HG03442 (cell line): ENCODE results near the gene RALY.
A peak's percentile ranks its signal among the peaks of the same experiment; 100 is the strongest.

ENCODE experiments used
- ATAC-seq: cut with Tn5 transposase; IDR thresholded peaks from one replicate; pipeline ENCODE4 v1.9.1; 2021; ENCODE audit warnings: mild to moderate bottlenecking, moderate library complexity; ENCODE audit not compliant: unreplicated experiment

Gene RALY

DNA sequence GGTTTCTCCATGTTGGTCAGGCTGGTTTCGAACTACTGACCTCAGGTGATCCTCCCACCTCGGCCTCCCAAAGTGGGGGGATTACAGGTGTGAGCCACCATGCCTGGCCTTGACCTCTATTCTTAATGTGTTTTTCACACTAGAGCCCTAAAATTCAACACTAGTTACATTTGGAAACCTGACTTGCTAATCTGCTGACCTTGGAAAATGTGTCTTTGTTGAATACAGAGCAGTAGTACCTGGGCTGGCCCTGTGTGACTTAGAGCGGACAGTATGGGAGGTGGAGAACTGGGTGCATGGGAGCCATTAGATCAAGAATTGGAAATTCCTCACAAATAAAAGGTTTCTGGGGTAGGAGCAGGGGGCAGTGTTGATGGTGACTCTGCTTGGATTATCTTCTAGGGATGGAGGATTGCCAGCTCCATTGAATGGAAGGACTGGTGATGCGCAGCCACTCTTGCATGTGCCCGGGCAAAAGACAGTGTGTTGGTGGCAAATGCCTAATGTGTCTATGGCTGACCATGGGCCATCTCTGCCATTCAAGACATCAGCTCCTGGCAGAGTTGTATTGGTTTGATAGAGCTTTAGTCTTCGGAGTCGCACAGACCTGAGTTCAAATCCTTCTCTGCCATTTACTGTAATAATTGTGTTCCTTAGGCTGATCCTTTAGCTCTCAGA lies 53.4 kb downstream of the RALY start:
- no peak for ATAC-seq

- no peak for ATAC-seq
These were observed 54.2 kb downstream of the RALY start for GRCh38 chr20:34047917-34048316.

DNA sequence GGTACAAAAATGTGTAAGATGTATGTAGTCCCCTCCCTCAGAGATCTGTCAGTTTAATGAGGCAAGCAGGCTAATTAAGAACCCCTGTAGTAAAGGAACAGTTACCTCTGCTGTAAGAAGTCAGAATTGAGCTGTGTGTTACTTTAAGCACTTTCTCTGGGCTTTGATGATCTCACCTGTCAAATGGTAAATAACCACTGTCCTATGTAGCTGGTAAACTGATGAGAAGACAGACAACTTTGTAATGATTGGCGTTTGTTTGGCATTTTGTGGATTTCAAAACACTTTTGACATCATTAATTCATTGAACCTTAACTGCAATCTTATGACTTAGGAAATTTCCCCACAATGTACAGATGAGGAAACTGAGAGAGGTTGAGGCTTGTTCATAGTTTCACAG lies 55.7 kb downstream of the RALY start:
- no peak for ATAC-seq

GRCh38 chr20:34049897-34050695 lies 56.4 kb downstream of the RALY start:
- ATAC-seq: no peak

DNA sequence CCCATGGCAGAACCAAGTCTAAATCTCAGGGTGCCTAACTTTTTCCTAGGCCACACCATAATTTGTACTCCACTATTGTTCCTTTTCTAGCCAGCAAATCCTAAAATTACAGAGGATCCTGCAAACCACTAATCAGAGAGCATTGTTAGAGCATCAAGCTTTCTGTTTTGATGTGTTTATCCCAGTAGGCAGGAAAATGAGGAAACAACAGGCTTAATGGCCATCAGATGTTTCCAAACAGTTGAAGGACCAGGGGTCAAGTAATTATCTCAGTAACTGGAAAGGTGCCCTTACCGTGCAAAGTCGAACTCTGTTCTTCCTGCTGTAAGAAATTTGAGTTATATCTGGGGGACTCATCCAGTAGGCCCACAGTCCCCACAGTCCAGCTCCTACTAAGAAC lies 58.7 kb downstream of the RALY start:
- no peak for ATAC-seq

DNA sequence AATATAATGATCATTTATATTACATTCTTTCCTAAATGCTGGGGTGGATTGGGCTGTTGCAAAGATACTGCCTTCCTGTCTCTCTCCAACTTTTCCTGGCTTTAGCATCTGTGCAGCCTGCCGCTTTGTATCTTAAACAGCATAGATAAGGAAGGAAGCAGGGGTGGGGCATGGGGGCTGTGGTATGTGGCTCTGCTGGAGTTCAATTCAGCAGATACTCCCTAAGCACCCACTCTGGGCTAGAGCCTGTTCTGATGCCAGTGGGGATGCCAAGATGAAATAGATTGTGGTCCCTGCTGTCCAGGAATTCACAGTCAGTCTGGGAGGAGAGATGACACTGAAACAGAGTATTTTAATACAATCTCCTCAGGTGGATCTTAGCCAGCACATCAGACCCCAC lies 61.6 kb downstream of the RALY start:
- ATAC-seq: no peak

- no peak for ATAC-seq
These were observed 65.1 kb downstream of the RALY start for GRCh38 chr20:34058831-34059230.

DNA sequence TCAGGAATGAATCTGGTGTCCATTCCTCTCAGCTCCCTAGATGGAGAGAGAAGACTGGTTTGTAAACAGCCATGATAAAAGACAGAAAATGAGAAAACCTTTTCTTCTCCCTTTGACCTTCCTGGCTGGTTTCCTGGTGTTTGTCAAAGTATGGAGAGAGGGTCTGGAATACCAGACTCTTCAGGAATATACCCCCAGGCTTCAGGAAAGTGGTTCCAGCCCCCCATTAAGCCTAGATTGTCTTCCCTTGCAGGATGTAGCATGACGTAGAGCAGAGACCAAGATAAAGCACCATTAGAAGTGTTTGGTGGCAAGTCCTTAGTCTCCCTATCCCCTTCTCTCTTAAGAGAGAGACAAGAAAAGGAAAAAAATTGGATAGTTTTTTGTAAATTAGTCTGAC lies 67.3 kb downstream of the RALY start:
- ATAC-seq: no peak

DNA sequence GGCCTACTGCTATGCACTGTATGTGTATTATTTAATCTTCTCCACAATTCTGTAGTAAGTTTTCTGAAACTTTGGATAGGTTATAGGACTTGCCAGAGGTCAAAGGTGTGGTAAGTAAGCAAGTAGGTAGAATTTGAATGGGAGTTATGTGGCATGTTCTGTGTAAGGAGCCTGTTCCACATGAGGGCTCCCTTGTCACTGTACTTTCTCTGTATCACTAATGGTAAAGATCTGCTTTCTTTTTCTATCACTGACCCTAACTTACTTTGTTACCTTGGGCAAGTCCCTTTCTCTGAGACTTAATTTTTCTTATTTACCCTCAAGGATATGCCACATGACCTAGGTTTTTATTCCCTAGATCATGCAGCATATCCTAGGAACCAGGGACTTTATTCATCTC lies 68.0 kb downstream of the RALY start:
- ATAC-seq: peak; percentile 72

- ATAC-seq: no peak
These were observed 69.1 kb downstream of the RALY start for GRCh38 chr20:34062570-34063482.

DNA sequence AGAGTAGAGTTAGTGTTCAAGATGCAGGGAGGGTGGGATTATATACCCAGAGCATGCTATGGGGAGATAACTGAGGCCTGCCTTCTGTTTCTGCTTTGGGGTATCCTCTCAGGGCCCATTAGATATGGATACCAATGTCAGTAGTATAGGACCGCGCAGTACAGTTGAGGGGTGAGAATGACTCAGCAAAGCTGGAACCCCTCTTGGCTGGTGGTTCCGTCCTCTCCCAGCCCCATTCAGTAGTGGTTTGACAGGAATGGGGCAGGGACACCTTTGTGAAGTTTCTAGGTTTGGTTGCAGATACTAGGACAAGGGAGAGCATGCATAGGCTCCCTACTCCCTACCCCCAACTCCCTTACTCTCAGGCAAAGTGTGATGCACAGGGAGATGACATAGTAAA lies 70.6 kb downstream of the RALY start:
- no peak for ATAC-seq

GRCh38 chr20:34065260-34065659 lies 71.5 kb downstream of the RALY start:
- no peak for ATAC-seq

DNA sequence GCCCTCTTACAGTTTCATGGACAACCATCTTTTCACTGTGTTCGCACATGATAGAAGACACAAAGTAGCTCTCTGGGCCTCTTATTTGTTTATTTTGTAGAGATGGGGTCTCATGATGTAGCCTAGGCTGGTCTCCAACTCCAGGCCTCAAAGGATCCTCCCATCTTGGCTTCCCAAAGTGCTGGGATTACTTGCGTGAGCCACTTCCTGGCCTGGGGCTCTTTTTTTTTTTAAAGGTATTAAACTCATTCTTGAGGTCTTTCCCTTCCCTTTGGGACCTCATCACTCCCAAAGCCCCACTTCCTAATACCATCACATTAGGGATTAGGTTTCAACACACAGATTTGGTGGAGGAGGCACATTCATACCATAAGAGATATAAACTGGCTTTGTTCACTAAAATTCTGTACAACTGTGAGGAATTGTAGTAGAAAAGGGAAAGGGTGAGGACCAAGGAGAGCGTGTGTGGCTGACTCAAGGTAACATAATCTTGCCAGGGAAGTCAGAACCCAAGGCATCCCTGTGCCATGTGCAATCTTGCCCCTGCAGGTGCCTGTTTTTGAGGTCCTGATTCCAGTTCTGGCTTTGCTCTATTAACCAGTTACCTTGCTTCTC lies 72.9 kb downstream of the RALY start:
- no peak for ATAC-seq

DNA sequence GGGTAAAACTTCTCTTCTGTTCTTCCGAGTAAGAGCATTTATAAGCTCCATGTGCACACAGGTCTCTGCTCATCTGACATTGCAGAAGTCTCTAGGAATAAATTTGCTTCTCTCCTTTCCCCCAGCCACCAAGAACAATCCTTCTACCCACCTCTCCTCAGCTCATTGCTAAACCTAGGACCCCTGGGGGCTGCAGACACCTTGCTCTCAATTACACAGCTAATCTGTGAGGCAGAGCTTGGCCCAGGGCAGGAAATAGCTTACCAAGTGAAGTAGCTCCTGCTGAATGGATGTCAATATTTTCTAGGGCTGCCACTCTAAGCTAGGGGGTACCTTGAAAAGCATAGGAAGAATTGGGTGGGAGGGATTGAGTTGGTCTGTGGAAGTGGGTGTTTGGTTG lies 74.3 kb downstream of the RALY start:
- no peak for ATAC-seq

- ATAC-seq: peak; percentile 55
These were observed 75.8 kb downstream of the RALY start for GRCh38 chr20:34069341-34070078.

GRCh38 chr20:34070079-34070439 lies 76.3 kb downstream of the RALY start:
- no peak for ATAC-seq

DNA sequence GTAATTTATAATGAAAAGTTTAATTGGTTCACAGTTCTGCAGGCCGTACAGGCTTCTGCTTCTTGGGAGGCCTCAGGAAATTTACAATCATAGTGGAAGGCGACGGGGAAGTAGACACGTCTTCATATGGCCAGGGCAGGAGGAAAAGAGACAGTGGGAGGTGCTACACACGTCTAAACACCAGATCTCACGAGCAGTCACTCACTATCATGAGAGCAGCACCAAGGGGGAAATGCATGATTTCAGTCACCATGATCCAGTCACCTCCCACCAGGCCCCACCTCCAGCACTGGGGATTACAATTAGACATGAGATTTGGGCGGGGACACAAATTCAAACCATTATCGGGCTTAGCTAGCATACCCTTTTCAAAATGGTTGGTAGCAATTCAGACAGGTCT lies 77.1 kb downstream of the RALY start:
- no peak for ATAC-seq

DNA sequence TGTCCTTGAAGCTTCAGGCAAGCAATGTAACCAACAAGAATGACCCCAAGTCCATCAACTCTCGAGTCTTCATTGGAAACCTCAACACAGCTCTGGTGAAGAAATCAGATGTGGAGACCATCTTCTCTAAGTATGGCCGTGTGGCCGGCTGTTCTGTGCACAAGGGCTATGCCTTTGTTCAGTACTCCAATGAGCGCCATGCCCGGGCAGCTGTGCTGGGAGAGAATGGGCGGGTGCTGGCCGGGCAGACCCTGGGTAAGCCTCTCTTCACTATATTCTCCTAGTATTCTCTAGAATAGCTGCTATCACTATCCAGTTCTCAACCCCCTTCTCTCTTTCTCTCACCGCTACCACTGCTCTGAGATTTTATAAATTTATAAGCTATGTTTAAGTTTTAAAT lies 78.4 kb downstream of the RALY start:
- no peak for ATAC-seq

GRCh38 chr20:34072778-34073177 lies 79.1 kb downstream of the RALY start:
- no peak for ATAC-seq

DNA sequence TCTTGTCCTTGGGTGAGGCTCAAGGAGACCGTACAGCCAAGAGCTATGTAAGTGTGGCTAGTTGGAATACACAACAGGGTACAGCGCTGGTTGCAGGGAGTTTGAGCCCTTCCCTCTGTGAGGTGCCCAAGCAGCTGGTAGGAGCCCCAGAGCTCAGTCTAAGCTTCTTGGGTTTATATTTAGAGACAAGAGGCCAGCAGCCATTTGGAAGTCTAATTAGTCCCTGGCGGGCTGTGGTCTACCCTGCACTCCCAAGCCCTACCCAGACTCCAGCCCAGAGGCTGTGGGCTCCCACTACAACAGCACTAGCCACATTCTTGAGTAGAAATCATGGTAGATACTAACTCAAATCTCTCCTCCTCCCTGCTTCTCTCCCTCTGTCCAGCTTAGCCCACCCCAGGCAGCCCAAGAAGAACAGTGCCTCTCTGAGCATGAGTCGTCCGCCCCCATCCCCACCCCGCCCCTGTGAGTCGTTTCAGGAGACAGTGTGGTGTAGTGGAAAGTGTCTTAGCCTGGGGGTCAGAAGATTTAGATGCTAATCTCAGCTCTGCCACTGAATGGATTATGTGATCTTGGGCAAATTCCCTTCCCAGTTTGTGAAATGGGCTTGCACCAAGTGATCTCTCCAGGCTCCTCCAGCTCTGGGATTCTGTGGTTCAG lies 80.5 kb downstream of the RALY start:
- no peak for ATAC-seq
